NCI-H2171 treated with DMSO at 0.1 percent for 48 hours (cell line): ENCODE data around the gene SEMG1.
A peak's percentile ranks its signal among the peaks of the same experiment; 100 is the strongest.

Experiments used
- DNase-seq: peaks from one replicate; lab custom pipeline; 2025; lab: John Stamatoyannopoulos, UW

SEMG1 gene

DNA sequence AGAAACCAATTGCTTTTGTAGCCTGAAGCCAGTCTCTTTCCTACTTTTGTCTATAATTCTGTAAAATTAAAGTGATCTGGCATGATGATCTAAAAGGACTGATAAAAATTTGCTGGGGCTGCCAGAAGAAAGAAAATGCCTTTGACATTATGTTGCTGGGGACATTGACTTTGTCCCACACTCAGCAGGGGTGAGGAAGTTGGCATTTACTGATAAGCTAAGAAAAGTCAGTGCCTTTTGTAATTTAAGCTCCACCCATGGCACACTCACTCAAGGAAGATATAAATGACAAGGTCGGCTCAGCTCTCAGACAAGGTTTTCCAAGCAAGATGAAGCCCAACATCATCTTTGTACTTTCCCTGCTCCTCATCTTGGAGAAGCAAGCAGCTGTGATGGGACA lies at the start of gene SEMG1:
TSS of gene SEMG1 (plus strand) at position 309 of the 400 bp plus-strand sequence. CDS start at position 330, 21 bp downstream.
- no peak for DNase-seq

DNA sequence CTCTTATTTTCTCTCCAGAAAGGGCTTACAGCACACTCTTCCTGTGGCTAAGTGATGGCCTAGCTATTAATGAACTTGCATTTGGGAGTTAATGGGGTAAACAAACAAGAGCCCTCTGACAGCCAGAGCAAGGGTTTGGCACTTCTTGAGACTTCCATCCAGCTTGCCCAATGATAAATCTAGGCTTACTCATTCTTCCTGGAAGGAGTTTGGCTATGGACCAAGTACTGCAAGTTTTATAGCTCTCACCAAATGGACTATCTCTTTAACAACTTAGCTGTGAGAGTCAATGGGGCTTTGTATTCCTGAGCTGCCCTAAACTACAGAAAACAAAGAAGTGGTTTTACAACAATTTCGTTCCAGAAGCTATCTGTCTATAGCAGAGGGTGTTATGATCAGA lies 48.9 kb upstream of the SEMG1 start:
- no peak for DNase-seq

- no peak for DNase-seq
These were observed 43.6 kb upstream of the SEMG1 start for GRCh38 chr20:45163083-45163803.

DNA sequence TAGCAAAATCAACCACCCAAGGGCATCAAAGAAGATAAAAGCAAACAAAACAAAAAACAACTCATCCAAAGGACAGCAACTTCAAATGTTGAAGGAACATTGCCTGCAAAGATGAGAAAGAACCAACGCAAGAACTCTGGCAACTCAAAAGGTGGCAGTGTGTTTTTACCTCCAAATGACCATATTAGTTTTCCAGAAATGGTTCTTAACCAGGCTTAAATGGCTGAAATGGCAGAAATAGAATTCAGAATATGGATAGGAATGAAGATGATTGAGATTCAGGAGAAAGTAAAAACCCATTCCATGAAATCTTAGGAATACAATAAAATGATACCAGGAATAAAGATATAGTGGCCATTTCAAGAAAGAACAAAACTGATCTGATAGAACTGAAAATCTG lies 41.9 kb upstream of the SEMG1 start:
- no peak for DNase-seq

DNA sequence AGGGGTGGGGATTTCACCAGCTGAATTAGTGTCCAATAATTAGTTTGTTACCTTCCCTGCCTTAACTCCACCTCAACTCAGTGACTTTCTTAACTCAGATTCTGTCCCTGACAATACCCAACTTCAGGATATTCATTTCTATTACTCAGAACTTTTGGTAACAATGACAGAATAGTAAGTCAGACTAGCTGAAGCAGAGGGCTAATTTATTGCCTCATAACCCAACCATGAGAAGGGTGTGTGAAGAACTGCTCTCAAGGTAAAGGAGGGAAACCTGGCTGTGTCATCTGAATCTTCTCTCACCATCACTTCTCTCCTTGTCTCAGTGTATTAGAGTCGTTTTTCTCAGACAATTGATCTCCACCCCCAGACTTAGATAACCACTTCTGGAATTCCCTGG lies 33.3 kb upstream of the SEMG1 start:
- DNase-seq, result no peak

DNA sequence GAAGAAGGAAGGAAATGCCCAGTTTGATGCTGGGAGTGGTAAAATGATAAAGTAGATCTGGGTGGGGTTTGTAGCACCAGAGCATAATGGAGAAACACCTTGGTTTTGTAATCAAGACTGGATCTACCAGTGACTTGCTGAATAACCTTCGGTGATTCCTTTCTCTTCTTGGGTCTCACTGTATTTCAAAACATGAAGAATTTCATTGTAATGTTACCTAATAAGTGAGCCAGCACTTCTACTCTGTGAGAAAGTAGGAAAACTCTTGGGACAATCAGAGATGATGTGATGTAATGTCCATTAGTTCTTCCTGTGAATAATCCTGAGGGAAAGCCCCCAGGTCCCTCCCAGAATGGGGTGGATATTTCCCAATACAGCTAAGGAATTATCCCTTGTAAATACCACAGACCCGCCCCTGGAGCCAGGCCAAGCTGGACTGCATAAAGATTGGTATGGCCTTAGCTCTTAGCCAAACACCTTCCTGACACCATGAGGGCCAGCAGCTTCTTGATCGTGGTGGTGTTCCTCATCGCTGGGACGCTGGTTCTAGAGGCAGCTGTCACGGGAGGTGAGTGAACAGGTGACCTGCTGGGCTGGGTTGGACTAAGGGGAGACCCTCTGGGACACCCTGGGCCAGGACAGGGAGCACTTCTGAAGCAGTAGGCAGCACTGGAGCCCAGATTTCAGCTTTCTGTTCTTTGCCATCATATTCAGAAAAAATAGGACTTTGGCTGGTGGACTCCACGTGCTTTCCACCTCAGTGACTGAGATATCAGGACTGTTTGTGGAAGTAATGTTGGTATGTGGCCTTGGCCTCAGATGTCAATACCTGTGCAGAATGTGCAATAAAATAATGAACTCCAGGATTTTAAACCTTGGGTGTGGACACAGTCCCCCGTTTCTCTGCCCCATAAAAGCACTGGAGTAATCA lies 32.1 kb upstream of the SEMG1 start, which contains the start of gene PI3:
TSS of gene PI3 (plus strand) at position 469 of the 931 bp plus-strand sequence. CDS start at position 490, 21 bp downstream.
- DNase-seq, result no peak

DNA sequence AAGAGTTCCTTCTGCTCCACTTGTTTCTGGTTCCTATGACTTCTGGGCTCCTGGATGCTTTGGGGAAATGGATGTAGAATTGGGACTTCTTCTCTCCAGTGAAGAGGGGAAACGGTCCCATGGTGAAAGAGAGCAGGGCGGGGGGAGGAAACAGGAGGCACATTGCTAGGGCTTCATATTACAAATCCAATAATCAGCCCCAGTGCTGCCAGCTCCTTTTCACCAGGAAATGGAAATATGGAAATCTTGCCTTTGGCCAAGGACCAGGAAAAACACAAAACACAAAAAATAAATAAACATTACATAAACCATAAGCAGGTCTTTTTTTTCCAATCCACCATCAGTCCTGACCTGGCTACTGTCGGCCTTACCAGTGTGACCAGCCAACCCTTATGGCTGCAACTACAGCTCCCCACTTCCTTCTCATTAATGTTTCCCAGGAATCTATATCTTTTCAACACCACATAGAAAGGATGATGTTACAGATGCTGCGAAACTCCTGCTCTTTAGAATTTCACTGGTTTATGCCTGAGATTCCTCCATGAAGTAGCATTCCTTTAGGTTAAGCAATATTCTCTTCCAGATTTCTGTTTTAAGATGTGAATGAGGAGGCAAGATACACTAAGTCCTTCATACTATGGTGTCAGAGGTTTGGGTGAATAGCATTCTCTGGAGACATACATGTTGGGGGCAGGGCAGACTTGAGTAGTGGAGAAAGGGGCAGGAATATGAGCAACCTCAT lies 30.1 kb upstream of the SEMG1 start:
- no peak for DNase-seq

- DNase-seq, result no peak
These were observed 27.7 kb upstream of the SEMG1 start for GRCh38 chr20:45179166-45179565.

DNA sequence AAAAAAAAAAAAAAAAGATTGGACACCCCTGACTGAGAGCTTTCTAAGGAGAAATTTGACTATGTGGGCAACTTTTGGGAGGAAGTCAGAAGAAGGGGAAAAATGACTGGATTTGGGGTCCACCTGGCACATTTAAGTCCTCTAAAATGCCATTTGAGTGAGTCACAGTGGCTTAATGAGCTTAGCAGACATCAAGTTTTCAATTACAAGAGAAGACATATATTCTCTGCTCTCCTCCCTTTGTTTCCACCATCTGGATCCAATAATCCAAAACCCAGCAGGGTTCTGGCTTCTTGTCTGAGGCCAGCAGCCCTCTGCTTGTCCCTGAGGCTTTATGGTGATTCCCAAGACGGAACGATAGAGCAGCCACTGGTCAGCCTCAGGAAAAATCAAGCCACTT lies 25.2 kb upstream of the SEMG1 start:
- DNase-seq, result no peak

- no peak for DNase-seq
These were observed 23.7 kb upstream of the SEMG1 start for GRCh38 chr20:45183084-45183483.

GRCh38 chr20:45187693-45188092 lies 19.1 kb upstream of the SEMG1 start:
- no peak for DNase-seq

DNA sequence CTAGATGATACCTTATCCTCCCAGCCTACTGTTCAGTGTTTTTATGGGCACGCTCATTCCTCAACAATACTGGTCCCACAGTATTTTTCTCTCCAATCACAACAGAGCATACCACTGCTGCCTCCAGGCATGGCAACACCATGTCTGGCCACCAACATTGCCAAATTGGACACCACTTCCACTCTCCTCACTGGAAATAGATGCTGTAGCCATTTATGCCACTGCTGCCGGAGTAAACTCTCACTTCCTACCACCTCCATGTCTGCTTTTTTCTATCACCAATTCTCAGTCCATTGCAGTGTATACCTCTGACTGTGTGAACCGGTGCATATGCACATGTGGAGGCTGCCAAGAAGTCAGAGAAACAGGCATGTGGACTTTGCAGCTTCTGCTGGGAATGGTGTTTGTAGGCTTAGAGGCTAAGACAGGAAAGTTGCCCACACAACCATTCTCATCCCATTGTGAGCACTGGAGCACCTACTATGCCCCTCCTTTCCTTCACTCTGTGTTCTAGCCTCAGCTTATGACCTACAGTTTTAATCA lies 17.7 kb upstream of the SEMG1 start:
- no peak for DNase-seq

GRCh38 chr20:45189861-45190260 lies 17.0 kb upstream of the SEMG1 start:
- no peak for DNase-seq

GRCh38 chr20:45191926-45192325 lies 14.9 kb upstream of the SEMG1 start:
- DNase-seq, result no peak

DNA sequence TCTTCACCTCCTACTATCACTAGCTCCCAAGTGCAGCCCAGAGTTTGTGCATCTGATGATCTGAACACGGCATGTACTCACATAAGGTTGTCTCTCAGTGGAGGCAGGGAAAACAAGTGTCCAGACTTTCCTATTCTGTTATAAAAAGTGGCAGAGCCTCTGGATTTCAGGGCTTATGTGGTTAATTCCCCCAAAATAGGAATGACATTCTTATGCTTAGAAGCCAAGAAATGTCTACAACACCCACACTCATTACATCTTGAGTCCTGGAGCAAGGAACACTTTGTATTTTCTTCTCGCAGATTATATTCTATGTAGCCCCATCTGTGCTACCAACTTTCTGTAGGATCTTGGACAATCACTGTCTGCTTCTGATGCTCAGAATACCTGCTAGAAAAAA lies 13.5 kb upstream of the SEMG1 start:
- no peak for DNase-seq

DNA sequence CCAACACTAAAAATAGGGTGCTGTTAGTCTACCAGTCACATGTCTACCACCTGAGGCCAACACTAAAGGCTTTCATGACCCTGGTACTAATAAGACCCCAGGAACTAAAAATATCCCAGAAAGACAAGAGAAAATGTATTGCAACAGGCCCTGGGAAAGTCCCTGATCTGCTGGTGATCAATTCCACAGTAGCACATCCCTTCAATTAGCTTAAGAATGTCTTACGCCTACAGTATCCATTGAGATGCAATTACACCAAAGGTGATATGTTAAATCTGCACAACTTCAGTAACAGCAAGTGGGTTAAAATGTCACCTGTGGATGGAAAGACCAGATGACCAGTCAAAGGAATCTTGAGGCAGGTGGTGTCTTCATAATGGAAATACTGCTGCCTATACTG lies 3.1 kb downstream of the SEMG1 start:
- no peak for DNase-seq

- DNase-seq, result peak; percentile 88
These were observed 5.0 kb downstream of the SEMG1 start for GRCh38 chr20:45211569-45212474.

DNA sequence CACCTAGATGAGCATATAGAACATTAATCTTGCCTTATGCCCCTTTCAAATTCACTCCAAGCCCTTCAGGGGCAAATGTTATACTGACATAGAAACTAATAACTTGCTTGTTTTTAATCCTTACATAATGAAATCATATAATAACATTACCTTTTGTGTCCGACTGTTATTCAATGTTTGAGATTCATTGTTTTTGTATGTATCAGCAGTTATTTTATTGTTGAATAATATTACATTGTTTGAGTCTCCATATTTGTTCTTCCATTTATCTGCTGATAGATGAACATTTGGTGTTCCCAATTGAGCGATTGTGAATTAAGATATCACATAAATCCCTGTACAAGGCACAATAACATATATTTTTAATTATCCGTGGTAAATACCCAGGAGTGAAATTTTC lies 6.0 kb downstream of the SEMG1 start:
- DNase-seq, result no peak

- DNase-seq, result no peak
These were observed 11.3 kb downstream of the SEMG1 start for GRCh38 chr20:45218124-45218523.

DNA sequence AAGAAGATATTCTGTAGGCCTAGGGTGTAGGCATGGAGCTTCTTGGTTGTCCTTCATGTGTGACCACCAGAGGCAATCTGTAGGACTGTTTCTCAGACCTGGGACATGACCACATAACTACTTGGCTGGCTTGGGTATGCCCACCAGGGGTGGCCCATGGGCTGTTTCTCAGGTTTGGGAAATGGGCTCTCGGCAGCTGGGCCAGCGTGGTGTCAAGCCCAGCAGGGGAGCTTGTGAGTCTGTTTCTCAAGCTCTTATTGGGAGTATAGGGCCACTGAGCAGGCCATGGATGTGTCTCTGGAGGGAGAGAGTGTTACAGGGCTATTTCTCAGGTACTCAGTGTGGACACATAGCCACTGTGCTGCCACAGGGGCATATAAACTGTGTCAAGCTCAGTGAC lies 11.8 kb downstream of the SEMG1 start:
- no peak for DNase-seq

GRCh38 chr20:45221076-45221475 lies 14.2 kb downstream of the SEMG1 start, which contains the start of gene SEMG2:
Gene SEMG2, plus strand, starts transcription at chr20:45221373. Its CDS starts 17 bp downstream, at chr20:45221390.
- DNase-seq, result no peak
